GM13976 (cell line): ENCODE results near the gene ZSCAN10.

Experiments
- DNase-seq: peaks from one replicate; pipeline ENCODE4 v3.0.0; 2012; ENCODE audit warnings: low spot score
- in situ Hi-C: fragments of 300-500 bp; cut with MboI; formaldehyde crosslinking; loops from one replicate; pipeline ENCODE4 v1.12.0; 2022; ENCODE audit warnings: low sequenced_read_pairs, mixed read lengths, inconsistent platforms; ENCODE audit not compliant: unreplicated experiment
- TF ChIP-seq, protein P1 (sequence below): IDR thresholded peaks from 2 replicates; pipeline ENCODE4 v1.5.1; 2012; ENCODE audit warnings: borderline replicate concordance, mild to moderate bottlenecking; ENCODE audit not compliant: insufficient read depth; ENCODE audit errors: extremely low read depth, missing control alignments, control extremely low read depth

ZSCAN10 gene

DNA sequence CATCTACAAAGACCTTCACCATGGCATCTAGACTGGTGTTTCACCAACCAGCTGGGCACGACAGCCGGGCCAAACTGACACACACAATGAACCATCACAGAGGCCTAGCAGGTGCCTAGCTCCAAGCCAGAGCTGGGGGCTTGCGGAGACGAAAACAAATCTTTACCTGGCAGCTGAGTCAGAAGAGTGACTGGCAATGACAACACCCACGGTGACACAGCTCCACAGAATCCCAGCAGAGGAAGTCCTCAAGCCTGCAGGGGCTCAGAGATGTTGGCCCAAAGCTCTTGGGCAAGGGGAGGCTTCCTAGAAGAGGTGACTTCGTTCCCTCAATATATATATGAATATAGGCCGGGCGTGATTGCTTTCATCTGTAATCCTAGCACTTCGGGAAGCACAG is 47.6 kb downstream of the ZSCAN10 start:
- TF ChIP-seq, protein P1, sequence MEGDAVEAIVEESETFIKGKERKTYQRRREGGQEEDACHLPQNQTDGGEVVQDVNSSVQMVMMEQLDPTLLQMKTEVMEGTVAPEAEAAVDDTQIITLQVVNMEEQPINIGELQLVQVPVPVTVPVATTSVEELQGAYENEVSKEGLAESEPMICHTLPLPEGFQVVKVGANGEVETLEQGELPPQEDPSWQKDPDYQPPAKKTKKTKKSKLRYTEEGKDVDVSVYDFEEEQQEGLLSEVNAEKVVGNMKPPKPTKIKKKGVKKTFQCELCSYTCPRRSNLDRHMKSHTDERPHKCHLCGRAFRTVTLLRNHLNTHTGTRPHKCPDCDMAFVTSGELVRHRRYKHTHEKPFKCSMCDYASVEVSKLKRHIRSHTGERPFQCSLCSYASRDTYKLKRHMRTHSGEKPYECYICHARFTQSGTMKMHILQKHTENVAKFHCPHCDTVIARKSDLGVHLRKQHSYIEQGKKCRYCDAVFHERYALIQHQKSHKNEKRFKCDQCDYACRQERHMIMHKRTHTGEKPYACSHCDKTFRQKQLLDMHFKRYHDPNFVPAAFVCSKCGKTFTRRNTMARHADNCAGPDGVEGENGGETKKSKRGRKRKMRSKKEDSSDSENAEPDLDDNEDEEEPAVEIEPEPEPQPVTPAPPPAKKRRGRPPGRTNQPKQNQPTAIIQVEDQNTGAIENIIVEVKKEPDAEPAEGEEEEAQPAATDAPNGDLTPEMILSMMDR = no peak
- no peak for DNase-seq
- in situ Hi-C loops = no loop called here

- in situ Hi-C loops = no loop called here
- TF ChIP-seq, protein P1 = no peak
- DNase-seq = no peak
Observed at GRCh38 chr16:3051009-3051408, 48.1 kb downstream of the ZSCAN10 start.

DNA sequence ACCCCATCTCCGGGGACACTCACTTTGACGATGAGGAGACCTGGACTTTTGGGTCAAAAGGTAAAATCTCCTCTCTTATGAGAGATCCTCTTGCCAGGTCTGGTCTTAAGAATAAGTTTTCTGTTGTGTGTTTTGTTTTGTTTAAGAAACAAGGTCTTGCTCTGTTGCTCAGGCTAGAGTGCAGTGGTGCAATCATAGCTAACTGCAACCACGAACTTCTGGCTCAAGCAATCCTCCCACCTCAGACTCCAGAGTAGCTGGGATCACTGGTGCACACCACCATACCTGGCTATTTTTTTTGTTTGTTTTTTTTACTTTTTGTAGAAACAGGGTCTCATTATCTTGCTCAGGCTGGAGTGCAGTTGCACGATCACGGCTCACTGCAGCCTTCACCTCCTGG is 48.6 kb downstream of the ZSCAN10 start:
- TF ChIP-seq, protein P1 = no peak
- in situ Hi-C loops = no loop called here
- DNase-seq = no peak

DNA sequence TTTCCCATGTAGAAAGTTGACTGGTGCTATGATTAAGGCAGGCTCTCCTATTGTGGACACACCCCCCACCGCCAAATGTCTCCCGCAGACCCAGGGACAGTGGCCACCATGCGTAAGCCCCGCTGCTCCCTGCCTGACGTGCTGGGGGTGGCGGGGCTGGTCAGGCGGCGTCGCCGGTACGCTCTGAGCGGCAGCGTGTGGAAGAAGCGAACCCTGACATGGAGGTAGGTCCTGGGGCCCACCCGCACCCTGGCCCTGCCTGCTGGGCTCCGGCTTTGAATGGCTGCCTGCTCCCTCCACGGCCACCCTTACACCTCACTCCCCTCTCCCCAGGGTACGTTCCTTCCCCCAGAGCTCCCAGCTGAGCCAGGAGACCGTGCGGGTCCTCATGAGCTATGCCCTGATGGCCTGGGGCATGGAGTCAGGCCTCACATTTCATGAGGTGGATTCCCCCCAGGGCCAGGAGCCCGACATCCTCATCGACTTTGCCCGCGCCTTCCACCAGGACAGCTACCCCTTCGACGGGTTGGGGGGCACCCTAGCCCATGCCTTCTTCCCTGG is 49.1 kb downstream of the ZSCAN10 start:
- in situ Hi-C loops = no loop called here
- TF ChIP-seq, protein P1 = no peak

DNA sequence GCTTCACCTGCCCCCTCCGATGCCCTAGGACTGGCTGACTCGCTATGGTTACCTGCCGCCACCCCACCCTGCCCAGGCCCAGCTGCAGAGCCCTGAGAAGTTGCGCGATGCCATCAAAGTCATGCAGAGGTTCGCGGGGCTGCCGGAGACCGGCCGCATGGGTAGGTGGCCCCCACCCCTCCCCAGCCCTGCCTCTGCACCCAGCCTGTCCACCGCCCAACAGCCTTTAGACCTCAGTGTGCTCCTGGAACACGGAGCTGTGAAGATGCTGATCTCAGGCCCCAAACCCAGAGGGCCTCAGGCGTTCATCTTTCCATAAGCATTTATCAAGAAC is 51.7 kb downstream of the ZSCAN10 start:
- in situ Hi-C loops = no loop called here
- TF ChIP-seq, protein P1 = no peak
- DNase-seq = no peak

More for the DNA sequence above, 49.1 kb downstream of the ZSCAN10 start:
- DNase-seq = peak; percentile 16

DNA sequence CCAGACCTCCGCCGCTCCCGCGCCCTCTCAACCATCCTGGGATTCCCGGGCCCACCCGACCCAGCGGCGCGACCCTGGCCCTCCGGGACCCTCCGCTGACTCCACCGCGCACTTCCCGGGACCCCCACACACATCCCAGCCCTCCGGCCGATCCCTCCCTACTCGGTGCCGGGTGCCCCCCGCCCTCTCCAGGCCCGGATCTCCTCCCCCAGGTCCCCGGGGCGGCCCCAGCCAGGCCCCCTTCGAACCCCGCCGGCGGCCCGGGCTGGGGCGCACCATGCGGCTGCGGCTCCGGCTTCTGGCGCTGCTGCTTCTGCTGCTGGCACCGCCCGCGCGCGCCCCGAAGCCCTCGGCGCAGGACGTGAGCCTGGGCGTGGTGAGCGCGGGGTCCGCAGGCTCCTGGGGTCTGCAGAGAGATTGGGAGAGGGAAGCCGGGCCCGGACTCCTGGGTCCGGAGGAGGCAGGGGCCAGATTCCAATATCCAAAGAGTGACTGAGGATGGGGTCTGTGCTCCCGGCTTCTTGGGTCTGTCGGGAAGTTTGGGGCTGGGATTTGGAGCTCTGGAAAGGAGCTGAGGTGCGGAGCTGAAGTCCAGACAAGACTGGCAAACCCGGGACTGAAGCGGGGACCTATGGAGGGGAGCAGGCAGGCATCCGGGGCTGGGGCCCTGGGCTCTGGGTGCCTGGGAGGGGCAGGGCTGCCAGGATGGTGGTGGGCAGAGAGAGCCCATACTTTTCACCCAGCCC is 52.3 kb downstream of the ZSCAN10 start:
- TF ChIP-seq, protein P1 = no peak
- in situ Hi-C loops = no loop called here
- peak; percentile 59 for DNase-seq
